Neuronal stem cell (in vitro differentiated cells): ENCODE data around the gene TGM5.
A peak's percentile ranks its signal among the peaks of the same experiment; 100 is the strongest.

Experiments used
- DNase-seq: peaks from one replicate; pipeline ENCODE4 v3.0.0-alpha.2; 2013; ENCODE audit warnings: low spot score
- H2AFZ ChIP-seq: one replicate; pipeline ENCODE4 v1.6.1; 2013; ENCODE audit warnings: mild to moderate bottlenecking, low read length, inconsistent platforms
- H2AK5ac ChIP-seq: 2 replicates; pipeline ENCODE4 v1.6.1; 2013; ENCODE audit warnings: low read depth, mild to moderate bottlenecking, inconsistent platforms, low read length, moderate library complexity, mixed read lengths
- H2BK120ac ChIP-seq: 2 replicates; pipeline ENCODE4 v1.6.1; 2013; ENCODE audit warnings: low read depth, mild to moderate bottlenecking, inconsistent platforms, low read length, moderate library complexity, mixed read lengths
- H2BK12ac ChIP-seq: one replicate; pipeline ENCODE4 v1.6.1; 2013; ENCODE audit warnings: low read length, inconsistent platforms
- H2BK15ac ChIP-seq: 2 replicates; pipeline ENCODE4 v1.6.1; 2013; ENCODE audit warnings: mild to moderate bottlenecking, low read length, inconsistent platforms, mixed read lengths
- H2BK5ac ChIP-seq: one replicate; pipeline ENCODE4 v1.6.1; 2013; ENCODE audit warnings: inconsistent platforms, mild to moderate bottlenecking, low read length, moderate library complexity
- H3K14ac ChIP-seq: one replicate; pipeline ENCODE4 v1.6.1; 2013; ENCODE audit warnings: low read length, inconsistent platforms
- H3K18ac ChIP-seq: 2 replicates; pipeline ENCODE4 v1.6.1; 2013; ENCODE audit warnings: low read length, inconsistent platforms
- H3K23ac ChIP-seq: 2 replicates; pipeline ENCODE4 v1.6.1; 2013; ENCODE audit warnings: low read depth, mild to moderate bottlenecking, mixed read lengths, low read length, inconsistent platforms; ENCODE audit not compliant: poor library complexity
- H3K27ac ChIP-seq: replicated peaks from 3 replicates; pipeline ENCODE4 v1.5.1; 2013; ENCODE audit warnings: low read length, inconsistent platforms
- H3K27me3 ChIP-seq, 3 experiments: 2 replicates each; pipeline ENCODE4 v1.6.1; 2013; ENCODE audit warnings: low read length in 3 of 3, mild to moderate bottlenecking in 2 of 3, inconsistent platforms in 1 of 3, low read depth in 1 of 3, mixed read lengths in 1 of 3, moderate library complexity in 1 of 3; ENCODE audit not compliant: control insufficient read depth in 3 of 3, insufficient read depth in 3 of 3
- H3K36me3 ChIP-seq, 2 donors: replicated peaks in 1 of 2; 2 replicates each; pipeline ENCODE4 v1.6.1; 2013; ENCODE audit warnings: low read length in 2 of 2; ENCODE audit not compliant: control insufficient read depth in 2 of 2, insufficient read depth in 2 of 2
- H3K4ac ChIP-seq: 2 replicates; pipeline ENCODE4 v1.6.1; 2013; ENCODE audit warnings: inconsistent platforms, mild to moderate bottlenecking, low read length, moderate library complexity
- H3K4me1 ChIP-seq, 2 donors: 1 replicate in 1 of 2; 2 replicates in 1 of 2; pipeline ENCODE4 v1.6.1; 2013; ENCODE audit warnings: low read length in 2 of 2, low read depth in 1 of 2; ENCODE audit not compliant: control insufficient read depth in 2 of 2, insufficient read depth in 1 of 2
- H3K4me2 ChIP-seq: one replicate; pipeline ENCODE4 v1.6.1; 2013; ENCODE audit warnings: mild to moderate bottlenecking, low read length, inconsistent platforms; ENCODE audit not compliant: insufficient read depth, poor library complexity, severe bottlenecking
- H3K4me3 ChIP-seq, 2 donors: 2 replicates each; pipeline ENCODE4 v1.5.1; 2013; ENCODE audit warnings: low read length in 2 of 2, mild to moderate bottlenecking in 2 of 2, inconsistent platforms in 1 of 2, moderate library complexity in 1 of 2
- H3K79me1 ChIP-seq: one replicate; pipeline ENCODE4 v1.6.1; 2013; ENCODE audit warnings: low read depth, mild to moderate bottlenecking, inconsistent platforms, low read length, moderate library complexity
- H3K9ac ChIP-seq: one replicate; pipeline ENCODE4 v1.6.1; 2013; ENCODE audit warnings: mild to moderate bottlenecking, low read depth, low read length, inconsistent platforms; ENCODE audit not compliant: poor library complexity
- H3K9me3 ChIP-seq, 2 donors: replicated peaks in 1 of 2; 2 replicates each; pipeline versions ENCODE3 to v1.6.1; 2013; ENCODE audit warnings: low read length in 2 of 2, mild to moderate bottlenecking in 2 of 2, inconsistent platforms in 1 of 2, low read depth in 1 of 2, mixed read lengths in 1 of 2, moderate library complexity in 1 of 2; ENCODE audit not compliant: control insufficient read depth in 2 of 2, insufficient read depth in 1 of 2
- H4K8ac ChIP-seq: one replicate; pipeline ENCODE4 v1.6.1; 2013; ENCODE audit warnings: low read depth, mild to moderate bottlenecking, inconsistent platforms, low read length, moderate library complexity
- H4K91ac ChIP-seq: one replicate; pipeline ENCODE4 v1.6.1; 2013; ENCODE audit warnings: low read length, low read depth, mild to moderate bottlenecking, inconsistent platforms; ENCODE audit not compliant: poor library complexity
- WGBS, 2 donors: extraction: QIAGEN DNeasy Blood & Tissue Kit; methylation state at CpG; one replicate each; pipeline ENCODE4 v1.1.7; 2013; ENCODE audit warnings: missing lambda C conversion rate in 2 of 2, mixed read lengths in 1 of 2; ENCODE audit not compliant: insufficient read length in 2 of 2, insufficient replicate concordance in 1 of 2; ENCODE audit errors: extremely low coverage in 2 of 2; 5-methylcytosine and 5-hydroxymethylcytosine counted together

The TGM5 gene

DNA sequence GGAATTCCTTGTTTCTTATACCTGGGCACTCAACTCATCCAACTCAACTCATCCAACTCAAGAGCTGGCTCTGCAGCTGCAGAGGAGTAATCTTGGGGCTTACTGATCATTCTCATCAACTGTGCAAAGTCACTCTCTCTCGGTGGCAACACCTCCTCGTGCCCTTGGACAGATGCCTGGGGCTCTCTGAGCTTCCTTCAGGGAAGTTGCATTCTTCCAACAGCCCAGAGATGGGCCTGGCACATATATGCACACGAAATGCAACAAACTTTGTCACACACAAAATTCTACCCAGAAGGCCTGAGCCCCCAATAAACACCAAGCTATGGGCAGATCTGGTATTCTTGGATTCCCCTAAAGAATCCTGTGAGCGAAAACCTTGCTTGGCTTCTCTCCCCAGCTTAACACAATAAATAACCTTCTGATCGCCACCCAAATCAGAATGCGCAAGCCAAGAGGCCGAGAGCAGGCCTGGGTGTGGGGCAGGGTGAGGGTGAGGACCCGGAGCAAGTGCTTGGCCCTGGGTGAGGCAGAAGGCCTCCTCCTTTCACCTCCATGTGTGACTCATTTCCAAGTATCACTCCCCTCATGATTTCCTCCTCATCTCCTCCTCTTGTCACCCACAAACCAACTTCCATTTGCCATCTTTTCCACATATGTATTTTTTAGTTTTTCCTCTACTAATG is 15.4 kb downstream of the TGM5 start:
- no peak overlapping the region for H2BK12ac ChIP-seq
- H3K23ac ChIP-seq, result no peak overlapping the region
- peaks cover 0 to 32% (median 0%) of the 10 kb centered on the region in 3 experiments for H3K27me3 ChIP-seq
- no peaks in the 10 kb centered on the region for H3K9me3 ChIP-seq
- H3K4me2 ChIP-seq, result no peak overlapping the region
- H3K18ac ChIP-seq, result no peak overlapping the region
- no peak overlapping the region for H3K9ac ChIP-seq
- H3K4me3 ChIP-seq, result no peak overlapping the region
- H3K36me3 ChIP-seq, result no peaks in the 10 kb centered on the region
- no peaks in the 10 kb centered on the region for H3K4me1 ChIP-seq
- WGBS, 2 donors, result no CpG with 5 or more reads among the region's 8 CpGs
- DNase-seq, result no peak
- H2BK5ac ChIP-seq, result no peak overlapping the region
- no peak overlapping the region for H2AFZ ChIP-seq
- H4K91ac ChIP-seq, result no peak overlapping the region
- no peak overlapping the region for H4K8ac ChIP-seq
- no peak overlapping the region for H3K4ac ChIP-seq
- H2BK120ac ChIP-seq, result no peak overlapping the region
- no peak overlapping the region for H2AK5ac ChIP-seq
- no peaks in the 10 kb centered on the region for H3K79me1 ChIP-seq
- H3K14ac ChIP-seq, result no peak overlapping the region
- no peak overlapping the region for H2BK15ac ChIP-seq
- no peak overlapping the region for H3K27ac ChIP-seq

DNA sequence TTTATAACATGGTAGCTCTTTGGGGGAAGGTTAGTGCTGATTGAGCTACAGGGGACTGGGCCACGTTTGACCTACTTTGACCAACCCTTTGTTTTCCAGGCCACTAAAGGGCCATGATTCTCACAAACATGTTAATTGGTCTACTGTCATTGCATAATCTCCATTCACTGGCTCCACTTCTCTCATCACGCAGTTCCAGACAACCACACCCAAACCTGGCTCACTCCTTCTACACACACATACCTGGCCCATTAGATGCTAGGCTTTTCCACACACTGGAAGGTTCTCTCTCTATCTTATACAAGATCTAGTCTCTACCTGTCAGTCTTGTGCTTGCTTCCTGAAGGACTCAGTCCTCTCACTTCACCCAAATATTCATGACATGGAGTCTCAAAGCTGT is 15.9 kb downstream of the TGM5 start:
- no peaks in the 10 kb centered on the region for H3K9me3 ChIP-seq
- H3K23ac ChIP-seq, result no peak overlapping the region
- H2BK12ac ChIP-seq, result no peak overlapping the region
- H3K14ac ChIP-seq, result no peak overlapping the region
- no peak overlapping the region for H2BK15ac ChIP-seq
- H2AFZ ChIP-seq, result no peak overlapping the region
- no peak overlapping the region for H3K4me2 ChIP-seq
- H4K91ac ChIP-seq, result no peak overlapping the region
- H3K4me3 ChIP-seq, result no peak overlapping the region
- H4K8ac ChIP-seq, result no peak overlapping the region
- no peaks in the 10 kb centered on the region for H3K4me1 ChIP-seq
- peaks cover 0 to 34% (median 0%) of the 10 kb centered on the region in 3 experiments for H3K27me3 ChIP-seq
- H3K27ac ChIP-seq, result no peak overlapping the region
- WGBS, 2 donors, result no CpG with 5 or more reads among the region's 2 CpGs
- no peaks in the 10 kb centered on the region for H3K36me3 ChIP-seq
- H3K9ac ChIP-seq, result no peak overlapping the region
- no peak overlapping the region for H3K18ac ChIP-seq
- H2BK5ac ChIP-seq, result no peak overlapping the region
- H3K79me1 ChIP-seq, result no peaks in the 10 kb centered on the region
- no peak overlapping the region for H2BK120ac ChIP-seq
- no peak overlapping the region for H3K4ac ChIP-seq
- H2AK5ac ChIP-seq, result no peak overlapping the region
- DNase-seq, result no peak

DNA sequence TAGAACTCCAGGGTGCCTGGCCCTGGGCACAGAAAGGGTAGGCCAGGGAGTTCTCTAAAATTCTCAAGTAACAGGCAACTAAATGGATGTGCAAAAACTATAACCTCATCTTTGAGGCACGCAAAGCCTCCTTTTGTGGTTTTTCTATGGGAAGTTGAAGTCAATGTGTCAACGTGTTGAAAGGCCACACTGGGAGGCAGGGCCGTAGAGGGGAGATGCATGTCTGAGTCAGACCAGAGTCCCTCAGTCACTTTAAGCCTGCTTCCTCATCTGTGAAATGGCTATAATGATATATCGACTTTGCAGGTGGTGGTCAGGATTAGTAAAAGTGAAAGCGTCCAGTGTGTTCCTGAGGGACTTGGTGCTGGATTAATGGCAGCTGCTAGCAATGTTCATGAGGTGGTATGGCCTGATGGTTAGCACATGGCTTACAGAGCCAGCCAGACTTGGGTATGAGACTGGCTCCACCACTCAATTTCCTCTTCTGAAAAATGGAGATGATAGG is 17.0 kb downstream of the TGM5 start:
- Histone ChIP-seq H3K4me2 (no peak overlapping the region), H2AK5ac (no peak overlapping the region), H3K14ac (no peak overlapping the region), H3K9ac (no peak overlapping the region), H2BK12ac (no peak overlapping the region), H2BK5ac (no peak overlapping the region), H2BK120ac (no peak overlapping the region), H2AFZ (no peak overlapping the region), H3K4me3 (no peak overlapping the region), H3K4ac (no peak overlapping the region), H4K91ac (no peak overlapping the region), H3K4me1 (no peaks in the 10 kb centered on the region), H3K27ac (no peak overlapping the region), H3K18ac (no peak overlapping the region), H3K36me3 (no peaks in the 10 kb centered on the region), H4K8ac (no peak overlapping the region), H2BK15ac (no peak overlapping the region), H3K9me3 (no peaks in the 10 kb centered on the region), H3K79me1 (no peaks in the 10 kb centered on the region), H3K23ac (peak overlapping the region; percentile 22), H3K27me3 (peaks cover 0 to 43% (median 0%) of the 10 kb centered on the region in 3 experiments)
- WGBS, 2 donors, result no CpG with 5 or more reads among the region's 5 CpGs
- DNase-seq, result no peak

DNA sequence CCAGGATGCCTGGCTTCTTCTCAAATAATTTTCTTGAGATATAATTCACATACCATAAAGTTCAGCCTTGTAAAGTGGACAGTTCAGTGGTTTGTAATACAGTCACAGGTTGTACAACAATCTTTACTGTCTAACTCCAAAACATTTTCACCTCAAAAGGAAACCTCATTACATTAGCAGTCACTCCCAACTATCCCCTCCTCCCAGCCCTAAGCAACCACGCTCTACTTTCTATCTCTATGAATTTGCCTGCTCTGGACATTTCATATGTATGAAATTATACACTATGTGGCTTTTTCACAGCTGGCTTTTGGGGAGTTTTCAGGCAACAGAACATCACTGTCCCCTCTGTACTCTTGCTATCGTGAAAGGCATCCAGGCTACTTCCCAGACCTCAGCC is 17.5 kb downstream of the TGM5 start:
- Histone ChIP-seq H3K79me1 (no peaks in the 10 kb centered on the region), H3K14ac (no peak overlapping the region), H2AFZ (no peak overlapping the region), H3K9me3 (no peaks in the 10 kb centered on the region), H3K36me3 (no peaks in the 10 kb centered on the region), H3K4ac (no peak overlapping the region), H3K27ac (no peak overlapping the region), H3K27me3 (peaks cover 0 to 45% (median 0%) of the 10 kb centered on the region in 3 experiments), H3K4me1 (no peaks in the 10 kb centered on the region), H2BK120ac (no peak overlapping the region), H2BK15ac (no peak overlapping the region), H3K18ac (no peak overlapping the region), H2BK12ac (no peak overlapping the region), H4K8ac (no peak overlapping the region), H2BK5ac (no peak overlapping the region), H4K91ac (no peak overlapping the region), H3K23ac (no peak overlapping the region), H3K4me2 (no peak overlapping the region), H2AK5ac (no peak overlapping the region), H3K4me3 (no peak overlapping the region), H3K9ac (no peak overlapping the region)
- DNase-seq, result no peak
- no CpG with 5 or more reads among the region's 2 CpGs for WGBS, 2 donors
